HG03280 (cell line): Measurements from ENCODE around the gene NRROS.
"Not testable (repeated sequence)": the region's sequence is repeated elsewhere in the genome, so short reads cannot be mapped to it uniquely, and the experiment has no call there.

Experiments used
- ATAC-seq: cut with Tn5 transposase; IDR thresholded peaks from one replicate; pipeline ENCODE4 v1.9.1; 2021; ENCODE audit warnings: mild to moderate bottlenecking, moderate library complexity; ENCODE audit not compliant: unreplicated experiment

NRROS gene

DNA sequence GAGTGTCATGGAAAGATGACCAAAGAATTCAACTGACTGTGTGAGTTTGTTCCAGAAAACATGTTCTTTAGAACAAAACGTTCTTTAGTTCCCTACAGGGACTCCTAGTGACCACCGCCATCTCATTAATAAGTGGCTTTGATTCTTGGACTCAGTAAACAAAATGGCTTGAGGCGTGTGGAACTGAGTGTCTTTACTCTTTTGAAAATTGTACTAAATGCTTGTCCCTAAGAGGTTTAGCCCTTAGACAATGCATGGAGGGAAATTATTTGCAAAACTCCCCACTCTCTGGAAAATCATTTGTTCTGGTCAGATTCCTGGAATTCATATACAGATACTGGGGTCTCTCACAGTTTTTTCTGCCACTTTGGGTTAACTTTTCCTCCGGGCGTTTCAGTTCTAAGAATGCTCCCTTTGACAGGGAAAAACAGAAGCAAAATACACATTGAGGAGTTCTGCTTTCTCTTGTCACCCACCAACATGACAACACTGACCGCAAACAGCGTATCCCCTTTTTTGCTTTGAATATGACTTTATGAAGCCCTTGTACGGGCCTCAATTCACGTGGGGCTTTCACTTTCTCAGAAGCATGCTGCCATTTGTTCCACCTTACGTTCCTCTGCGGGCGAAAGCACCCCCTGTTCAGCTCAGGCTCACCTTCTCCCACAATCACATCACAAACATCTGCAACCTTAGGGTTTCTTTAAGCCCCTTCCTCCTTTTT lies 15.3 kb upstream of the NRROS start:
- no peak for ATAC-seq

DNA sequence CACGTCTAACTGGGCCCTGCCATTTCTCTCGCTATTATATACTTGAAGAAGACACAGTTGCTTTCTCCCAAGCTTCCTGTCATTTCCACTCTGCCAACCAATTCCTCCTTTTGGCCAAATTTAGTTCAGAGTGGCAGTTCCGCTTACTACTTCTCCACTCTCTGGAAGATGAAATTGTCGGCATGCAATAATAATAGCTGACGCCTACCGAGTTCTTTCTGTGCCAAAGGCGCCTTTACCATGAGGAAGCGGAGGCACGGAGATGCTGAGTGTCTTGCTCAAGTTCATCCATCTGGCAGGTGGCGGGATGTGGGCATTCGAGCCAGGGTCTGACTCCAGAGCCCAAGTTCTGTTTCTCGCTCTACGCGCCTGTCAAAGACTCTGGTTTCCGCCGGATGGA lies 14.6 kb upstream of the NRROS start:
- ATAC-seq, result no peak

DNA sequence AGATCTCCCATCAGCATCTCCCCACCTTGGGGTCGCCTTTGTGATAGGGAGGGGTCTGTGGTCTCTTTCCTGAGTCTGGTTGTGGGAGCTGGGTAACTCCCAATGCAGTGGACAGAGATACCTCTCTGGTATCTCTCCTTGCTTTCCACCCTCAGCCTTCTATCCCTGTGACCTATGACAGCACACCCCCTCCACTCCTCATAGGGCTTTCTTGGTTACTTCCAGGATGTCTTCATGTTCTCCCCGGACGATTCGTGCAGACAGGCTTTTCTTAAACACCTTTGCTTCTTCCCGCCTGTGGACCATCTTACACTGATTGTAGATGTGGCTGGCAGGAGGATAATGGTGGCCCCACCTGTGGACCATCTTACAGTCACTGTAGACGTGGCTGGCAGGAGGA lies 14.2 kb upstream of the NRROS start:
- ATAC-seq, result no peak

DNA sequence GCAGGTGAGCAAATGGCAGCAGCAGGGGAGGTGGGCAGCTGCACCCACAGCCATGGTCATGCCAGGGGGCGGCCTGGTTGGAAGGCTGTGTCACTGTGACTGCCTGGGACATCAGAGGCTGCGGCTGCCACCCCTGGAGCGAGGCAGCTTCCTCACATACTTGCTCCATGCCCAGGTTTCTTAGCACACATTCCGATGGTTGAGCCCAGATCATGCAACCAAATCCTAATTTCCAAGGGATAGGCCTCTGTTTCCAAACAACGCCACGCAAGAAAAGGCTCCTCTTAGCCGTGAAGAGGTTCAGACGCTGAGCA lies 11.6 kb upstream of the NRROS start:
- no peak for ATAC-seq

DNA sequence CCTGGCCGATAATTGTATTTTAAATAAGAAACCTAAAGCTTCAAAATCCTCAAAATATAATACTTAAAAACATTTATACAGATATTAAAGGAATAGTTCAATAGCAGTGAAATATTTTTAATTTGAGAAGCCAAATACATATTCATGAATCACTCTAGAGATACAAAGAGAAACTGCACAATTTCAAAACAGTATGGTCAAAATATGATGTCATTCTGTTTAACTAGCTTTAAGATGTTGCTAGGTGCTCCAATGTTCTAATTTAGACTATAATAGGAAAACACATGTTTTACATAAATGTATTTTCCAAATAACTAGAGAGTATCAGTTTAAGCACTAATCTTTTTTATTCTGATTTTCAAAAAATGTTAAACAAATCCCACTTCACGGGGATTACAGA lies 10.3 kb upstream of the NRROS start:
- no peak for ATAC-seq

DNA sequence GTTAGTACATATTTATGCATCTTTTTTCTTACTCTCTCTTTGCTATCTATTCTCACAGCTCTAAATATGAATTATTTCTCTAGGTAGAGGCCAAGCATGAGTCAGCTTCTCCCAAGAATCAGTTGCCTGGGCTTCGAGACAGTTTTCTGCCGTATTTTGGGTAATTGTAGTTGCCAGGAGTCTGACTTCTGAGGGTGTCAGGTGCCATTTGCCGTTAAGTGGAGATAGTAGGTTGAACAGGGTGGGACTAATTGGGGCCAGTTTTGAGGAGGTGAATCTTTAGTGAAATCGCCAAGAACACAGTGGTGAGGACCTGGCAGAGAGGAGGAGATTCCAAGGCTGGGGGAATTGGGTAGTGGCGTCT lies 7.8 kb upstream of the NRROS start:
- ATAC-seq, result no peak

DNA sequence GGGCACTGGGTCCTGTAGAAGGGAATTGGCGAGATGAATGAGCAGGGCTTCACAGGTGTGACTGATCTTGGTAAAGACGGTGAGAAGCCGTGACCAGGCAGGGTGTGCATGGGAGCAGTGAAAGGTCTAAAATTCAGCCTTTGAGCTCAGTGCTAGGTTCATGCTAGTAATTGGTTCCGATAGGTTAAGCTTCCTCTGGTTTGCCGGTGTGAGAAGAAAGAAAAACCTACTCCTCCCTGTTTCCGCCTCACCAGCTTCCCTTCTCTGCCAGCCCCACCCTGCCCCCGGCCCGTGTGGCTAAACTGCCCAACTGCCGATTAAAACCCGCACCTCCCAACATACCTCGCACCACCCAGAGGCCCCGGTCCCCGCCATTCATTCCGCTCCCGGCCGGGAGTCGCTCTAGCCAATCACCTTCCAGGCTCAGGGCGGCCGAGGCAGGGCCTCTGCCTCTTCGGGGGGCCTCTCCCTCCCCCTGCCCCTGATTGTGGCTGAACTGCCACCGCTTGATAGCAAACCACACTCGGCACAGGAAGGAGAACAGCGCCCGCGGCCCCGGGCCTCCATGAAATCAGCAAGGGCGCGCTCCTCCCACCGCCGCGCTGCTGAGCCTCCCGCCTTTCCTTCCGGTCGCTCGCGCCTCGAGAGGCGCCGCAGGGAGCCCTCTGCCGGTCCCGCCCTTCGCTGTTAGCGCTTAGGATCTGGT lies 7.3 kb upstream of the NRROS start:
- peak; percentile 75 for ATAC-seq

DNA sequence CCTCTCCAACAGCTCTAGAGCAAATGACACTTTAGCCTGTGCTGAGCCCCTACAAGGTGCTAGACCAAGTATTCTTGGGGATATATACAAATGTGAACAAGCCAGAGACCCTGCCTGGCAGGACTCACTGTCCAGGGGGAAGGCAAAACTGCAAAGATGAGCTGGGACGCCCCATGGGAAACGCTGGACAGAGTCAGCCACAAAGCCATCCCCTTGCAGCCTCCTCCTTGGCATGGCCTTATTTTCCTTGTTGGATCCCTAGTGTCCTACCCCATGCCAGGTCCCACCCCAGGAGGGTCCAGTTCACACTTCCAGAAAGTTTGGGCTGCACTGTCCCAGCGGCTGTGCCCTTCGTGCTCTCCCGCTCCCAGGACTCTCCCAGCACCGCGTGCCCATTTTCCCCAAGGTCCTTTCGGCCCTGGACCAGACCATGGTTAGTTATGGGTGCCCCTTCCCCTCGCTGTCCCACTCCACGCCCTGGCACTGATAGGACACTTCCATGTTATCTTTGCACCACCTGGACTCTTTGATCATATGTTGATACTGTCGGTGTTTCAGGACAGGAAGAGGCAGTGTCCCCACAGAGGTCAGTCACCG lies 5.8 kb upstream of the NRROS start:
- no peak for ATAC-seq

DNA sequence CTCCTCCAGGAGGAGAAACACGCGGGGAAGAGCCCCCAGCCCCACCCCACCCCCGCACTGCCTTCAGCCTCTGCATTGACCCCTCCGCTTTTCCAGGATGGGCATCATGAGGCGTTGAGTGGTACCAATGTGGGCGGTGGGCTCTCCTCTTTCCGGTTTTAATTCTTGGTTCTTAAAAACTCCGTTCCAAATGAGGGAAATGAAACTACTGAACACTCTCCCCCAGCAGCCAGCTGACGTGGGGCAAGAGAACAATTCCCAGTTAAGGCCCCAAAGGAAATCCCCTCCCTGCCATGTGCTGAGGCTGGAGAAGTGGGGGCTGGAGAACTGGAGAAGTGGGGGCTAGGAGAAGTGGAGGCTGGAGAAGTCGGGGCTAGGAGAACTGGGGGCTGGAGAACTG lies 5.3 kb upstream of the NRROS start:
- ATAC-seq, result no peak

DNA sequence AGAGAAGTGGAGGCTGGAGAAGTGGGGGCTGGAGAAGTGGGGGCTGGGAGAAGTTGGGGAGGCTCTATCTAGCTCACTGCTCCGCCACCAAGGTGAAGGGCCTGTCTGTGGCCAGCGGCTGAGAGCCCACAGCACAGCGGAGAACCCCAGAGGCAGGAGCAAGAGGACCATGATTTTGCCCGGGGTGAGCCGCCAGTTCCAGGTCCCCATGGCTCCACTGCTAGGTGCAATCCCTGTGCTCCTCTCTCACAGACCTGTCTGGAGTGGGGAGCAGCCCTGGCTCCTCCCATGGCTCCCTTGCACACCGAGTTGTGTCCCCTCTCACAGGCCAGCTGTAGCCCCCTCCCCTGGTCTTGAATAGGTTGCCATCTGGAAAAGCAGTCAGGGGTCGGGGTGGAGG lies 4.7 kb upstream of the NRROS start:
- ATAC-seq, result no peak

DNA sequence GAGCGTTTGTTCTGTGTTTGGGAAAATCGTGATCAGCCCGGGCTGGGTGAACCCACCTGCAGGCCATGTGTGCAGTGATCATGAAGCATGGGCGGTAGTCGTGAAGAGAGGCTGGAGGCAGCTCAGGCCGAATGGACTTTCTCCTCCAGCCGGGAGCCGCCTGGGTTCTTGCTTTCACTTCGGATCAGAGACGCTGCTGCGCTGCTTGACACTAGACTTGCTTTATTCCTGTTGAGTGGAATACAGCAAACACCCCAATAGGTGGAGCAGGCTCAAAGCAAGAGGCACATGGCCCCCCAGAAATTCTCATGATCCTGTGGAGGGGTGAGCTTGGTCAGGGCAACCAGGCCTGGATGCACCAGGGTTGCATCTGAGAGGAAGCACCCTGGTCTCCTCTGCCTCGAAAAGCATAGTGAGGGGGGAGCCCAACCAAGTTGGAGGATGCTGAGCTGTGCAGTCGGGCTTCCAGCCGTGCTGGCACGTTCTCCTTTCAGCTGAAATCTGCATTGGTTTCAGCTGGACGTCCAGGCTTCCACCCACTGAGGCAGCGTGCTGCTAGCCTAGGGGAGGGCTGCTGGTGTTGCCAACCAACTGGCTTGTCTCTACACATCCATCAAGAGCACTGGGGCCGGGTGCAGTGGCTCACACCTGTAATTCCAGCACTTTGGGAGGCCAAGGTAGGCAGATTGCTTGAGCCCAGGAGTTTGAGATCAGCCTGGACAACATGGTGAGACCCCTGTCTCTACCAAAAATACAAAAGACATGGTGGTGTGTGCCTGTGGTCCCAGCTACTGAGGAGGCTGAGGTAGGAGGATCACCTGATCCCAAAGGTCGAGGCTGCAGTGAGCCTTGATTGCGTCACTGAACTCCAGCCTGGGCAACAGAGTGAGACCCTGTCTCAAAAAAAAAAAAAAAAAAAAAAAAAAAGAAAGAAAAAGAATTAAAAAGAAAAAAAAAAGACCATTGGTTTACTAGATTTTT lies 2.8 kb upstream of the NRROS start:
- ATAC-seq, result no peak

DNA sequence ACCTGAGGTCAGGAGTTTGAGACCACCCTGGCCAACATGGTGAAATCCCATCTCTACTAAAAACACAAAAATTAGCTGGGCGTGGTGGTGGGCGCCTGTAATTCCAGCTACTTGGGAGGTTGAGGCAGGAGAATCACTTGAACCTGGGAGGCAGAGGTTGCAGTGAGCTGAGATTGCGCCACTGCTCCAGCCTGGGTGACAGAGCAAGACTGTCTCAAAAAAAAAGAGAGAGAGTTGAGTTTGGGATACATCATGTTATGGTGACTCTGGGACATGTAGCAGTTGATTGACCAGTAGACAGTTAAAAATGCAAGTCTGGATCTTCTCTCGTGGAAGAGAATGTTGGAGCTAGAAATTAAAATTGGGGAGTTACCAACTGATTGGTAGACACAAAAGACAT lies 1.6 kb upstream of the NRROS start:
- ATAC-seq, result not testable (repeated sequence)

DNA sequence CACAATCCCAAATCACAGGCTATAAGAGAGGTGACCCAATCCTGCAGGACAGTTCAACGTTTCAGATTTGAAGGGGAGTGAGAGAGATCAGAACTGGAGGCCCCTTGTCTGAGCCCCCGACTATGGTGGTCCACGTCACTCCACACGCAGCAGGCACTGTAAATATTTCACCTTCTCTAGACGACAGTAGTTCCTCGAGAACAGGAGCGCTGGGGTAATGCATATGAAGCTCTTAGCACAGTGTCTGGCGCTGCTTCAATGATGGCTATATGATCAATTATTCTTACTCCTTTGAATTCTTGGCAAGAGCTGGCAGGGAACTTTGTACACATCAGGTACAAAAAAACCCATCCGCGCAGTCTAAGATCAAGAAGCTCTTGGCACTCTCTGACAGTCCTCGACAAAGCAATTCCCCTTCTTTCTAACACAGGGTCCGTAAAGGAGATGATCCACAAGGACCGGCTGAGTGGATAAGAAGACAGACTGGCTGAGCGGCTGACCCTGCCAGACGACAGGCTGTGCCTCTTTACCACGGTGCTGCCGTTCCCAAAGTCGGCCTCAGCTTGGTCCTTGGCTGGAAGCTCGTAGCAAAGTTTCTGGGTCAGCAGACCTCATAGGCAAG lies 522 bp upstream of the NRROS start:
- no peak for ATAC-seq

DNA sequence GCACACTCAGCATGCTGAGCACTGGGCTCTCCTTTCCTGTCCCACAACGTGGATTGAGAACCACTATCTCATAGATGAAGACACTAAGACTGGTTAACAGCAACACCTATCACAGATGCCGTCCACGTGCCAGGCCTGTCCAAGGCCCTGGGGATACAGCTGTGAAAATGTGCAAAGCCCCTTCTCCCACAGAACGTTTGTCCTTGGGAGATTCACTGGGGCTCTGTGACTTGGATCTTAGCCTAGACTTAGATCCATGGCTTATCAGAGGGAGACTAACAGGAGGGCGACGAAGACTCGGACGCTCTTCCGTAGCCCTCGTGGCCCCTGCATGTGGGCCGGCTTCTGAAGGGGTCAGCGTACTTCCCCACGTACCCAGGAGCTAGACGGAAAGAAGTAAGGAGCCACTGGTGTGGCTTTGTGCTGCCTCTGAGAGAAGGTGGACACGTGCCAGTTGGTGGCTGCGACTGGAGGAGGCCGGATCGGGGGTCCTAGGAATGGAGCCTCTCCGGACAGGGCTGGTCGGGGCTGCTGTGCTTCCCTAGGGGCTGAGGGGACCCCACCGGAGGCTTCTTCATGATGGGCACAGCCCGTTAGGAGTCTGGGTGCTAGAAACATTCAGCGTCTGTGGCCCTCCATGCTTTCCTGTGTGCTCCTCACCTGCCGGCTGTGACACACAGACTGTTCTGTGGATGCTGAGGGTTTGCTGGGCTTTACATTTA lies 964 bp downstream of the NRROS start:
- ATAC-seq, result no peak

DNA sequence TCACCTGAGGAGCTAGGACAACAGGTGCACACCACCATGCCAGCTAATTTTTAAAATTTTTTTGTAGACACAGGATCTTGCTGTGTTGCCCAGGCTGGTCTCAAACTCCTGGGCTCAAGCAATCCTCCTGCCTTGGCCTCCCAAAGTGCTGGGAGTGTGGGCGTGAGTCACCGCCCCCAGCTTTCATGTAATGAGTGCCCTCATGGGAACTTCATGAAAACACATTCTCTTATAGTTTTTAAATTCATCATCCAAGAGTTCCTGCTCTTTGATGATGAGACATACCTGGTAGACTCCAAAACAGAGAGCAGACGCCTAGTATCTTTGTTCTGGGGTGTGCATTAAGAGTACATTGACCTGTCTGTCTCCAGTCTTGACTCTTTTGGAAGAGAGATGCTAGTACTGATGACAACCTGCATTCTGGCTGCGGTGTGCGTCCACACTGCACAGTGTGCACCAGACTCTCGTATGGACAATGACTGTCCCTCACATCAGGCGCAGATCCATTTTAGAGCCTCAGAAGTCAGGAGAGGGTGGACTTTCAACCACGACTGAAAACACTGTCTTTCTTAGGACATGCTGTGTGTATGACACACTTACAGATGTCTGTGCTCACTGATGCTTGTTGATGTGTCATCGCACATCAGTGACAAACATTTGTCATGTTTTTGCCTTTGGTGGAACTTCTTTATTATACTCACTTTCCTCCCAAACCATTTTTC lies 2.0 kb downstream of the NRROS start:
- no peak for ATAC-seq

DNA sequence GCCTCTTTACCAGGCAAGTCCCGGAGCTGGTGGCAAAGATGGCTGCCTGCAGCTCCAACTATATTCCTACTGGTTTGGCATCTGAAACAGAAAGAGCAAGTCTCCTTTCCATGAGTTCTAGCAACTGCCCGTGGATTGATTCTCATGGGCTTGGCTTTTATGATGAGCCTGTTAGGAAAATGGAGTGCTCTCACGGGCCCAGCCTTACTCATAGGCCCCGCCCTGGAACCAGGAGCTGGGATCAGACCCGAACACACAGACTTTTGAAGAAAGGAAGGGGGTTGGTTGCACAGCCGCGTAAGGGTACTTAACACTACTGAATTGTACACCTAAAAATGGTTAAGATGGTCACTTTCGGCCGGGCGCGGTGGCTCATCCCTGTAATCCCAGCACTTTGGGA lies 2.9 kb downstream of the NRROS start:
- ATAC-seq, result no peak

DNA sequence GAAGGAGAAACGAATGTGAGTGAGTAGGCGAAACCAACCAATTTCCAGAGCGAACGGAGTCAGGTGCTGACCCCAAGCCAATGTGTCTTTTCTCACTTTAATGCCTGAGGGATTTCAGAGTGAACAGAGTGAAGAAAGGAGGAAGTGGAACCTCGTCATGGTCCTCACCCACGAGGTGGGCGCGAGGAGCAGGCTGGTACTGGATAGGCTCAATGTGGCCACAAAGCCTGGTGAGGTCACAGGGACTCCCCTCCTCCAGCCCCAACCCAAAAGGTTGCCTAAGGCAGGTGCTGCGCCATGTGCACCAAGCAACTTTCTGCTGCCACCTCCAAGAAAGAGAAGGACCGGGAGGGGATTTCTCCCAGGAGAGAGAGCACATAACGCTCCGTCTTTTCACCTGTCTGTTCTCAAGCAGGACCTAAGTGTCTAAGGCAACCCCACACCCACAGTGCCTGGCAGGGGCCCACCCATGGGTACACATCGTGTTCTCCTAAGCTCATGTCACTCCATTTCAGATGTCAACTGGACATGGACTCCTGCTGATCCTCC lies 3.8 kb downstream of the NRROS start:
- peak; percentile 69 for ATAC-seq

DNA sequence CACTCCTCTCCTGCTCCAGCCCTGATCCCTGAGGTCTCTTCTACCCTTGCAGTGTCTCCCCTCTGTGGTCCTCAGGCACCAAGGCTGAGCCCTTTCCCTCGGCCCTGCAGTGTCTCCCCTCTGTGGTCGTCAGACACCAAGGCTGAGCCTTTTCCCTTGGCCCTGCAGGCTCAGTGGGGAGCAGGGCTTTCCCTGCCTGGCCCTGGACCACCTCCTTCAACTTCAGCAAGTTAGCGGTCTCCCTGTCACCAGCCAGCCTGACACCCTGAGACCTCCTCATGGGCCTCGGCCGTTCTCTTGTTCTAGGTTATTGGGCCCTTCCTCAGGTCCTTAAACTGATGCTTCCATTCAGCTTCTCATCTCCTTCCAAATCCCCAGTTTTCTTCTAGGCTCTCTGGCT lies 4.3 kb downstream of the NRROS start:
- no peak for ATAC-seq

DNA sequence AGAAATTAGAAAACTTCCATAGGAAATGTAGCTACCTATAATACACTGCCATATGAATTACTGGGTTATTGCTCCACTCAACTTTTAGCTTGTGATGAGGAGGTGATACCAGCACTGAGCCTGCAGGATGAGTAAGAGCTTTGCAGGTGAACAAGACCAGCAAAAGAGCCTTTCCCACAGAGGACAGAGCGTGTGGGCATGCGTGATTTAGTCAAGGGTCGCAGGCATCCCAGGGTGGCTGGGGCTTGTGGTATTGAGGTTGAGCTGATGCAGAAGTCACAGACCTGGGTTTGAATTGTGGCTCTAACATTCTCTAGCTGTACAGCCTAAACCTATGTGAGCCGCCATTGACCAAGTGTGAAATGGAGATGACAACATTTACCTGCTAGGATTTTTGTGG lies 5.6 kb downstream of the NRROS start:
- no peak for ATAC-seq
